SK-N-MC (cell line): ENCODE results near the gene LINC00237.

Source experiments
- EZH2 ChIP-seq: fragments of 200-600 bp; sonication (generic); IDR thresholded peaks from one replicate; pipeline ENCODE4 v1.6.1; 2017; ENCODE audit warnings: antibody characterized with exemption
- POLR2AphosphoS5 ChIP-seq: IDR thresholded peaks from 2 replicates; pipeline ENCODE4 v1.6.1; 2012; ENCODE audit warnings: mild to moderate bottlenecking, low read depth, low read length, borderline replicate concordance

DNA sequence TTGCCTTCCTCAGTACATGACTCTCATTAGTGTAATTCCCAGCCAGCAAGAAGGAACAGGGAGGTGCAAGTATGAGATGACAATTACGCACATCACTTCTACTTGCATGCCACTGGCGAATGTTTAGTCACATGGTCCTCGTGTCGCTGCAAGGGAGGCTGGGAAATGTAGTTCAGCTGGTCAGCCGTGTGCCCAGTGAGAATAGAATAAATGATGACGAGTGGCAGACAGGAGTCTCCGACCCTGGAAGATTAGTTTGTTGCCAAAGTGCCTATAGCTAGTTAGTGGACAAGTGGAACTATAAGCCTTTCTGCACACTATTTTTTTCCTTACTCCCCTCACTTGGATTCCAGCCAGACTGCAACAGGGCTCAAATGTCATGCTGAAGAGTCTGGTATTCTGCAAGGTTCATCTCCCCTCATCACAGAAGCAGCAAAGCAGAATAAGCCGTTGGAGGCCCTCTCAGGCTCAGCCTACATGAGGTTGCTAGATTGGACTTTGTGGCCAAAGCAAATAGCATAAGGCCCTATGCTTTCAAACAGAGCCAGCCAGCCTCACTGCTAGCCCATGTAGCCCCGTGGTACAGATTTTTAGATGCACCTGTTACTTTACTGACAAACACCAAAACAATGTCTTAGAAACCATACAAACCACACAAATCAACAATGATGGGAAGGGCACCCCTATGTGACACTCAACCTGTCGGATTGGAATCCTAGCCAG is 9.7 kb downstream of the LINC00237 start:
- TF ChIP-seq POLR2AphosphoS5 (no peak), EZH2 (no peak)
